IMR-90 (cell line): ENCODE measurements around the gene PCSK6. TPM values are rescaled to one million over a fixed set of nuclear protein-coding genes. Genes with fewer than 3 reads are reported as not detected.

Experiments
- ATAC-seq: fragments of 200-7000 bp; cut with Tn5 transposase; 2 replicates; pipeline ENCODE4 v1.9.1; 2020; ENCODE audit warnings: low read depth, mild to moderate bottlenecking, moderate library complexity
- BruUV-seq: library from RNA; stranded (reverse); fragments of 400-500 nt; replicated peaks from 2 replicates; lab custom pipeline; 2021; lab: Mats Ljungman, UMichigan
- CTCF ChIA-PET: fragments of 300-600 bp; formaldehyde crosslinking; extraction: SDS; loops from one replicate; lab custom pipeline; 2021; ENCODE audit warnings: antibody characterized with exemption; lab: Yijun Ruan, JAX
- POLR2A ChIA-PET: fragments of 300-600 bp; sonication (Branson Sonifier 250); formaldehyde crosslinking; loops from one replicate; lab custom pipeline; 2022; ENCODE audit warnings: antibody characterized with exemption; ENCODE audit not compliant: unreplicated experiment; lab: Charles Lee
- DNase-seq: peaks from one replicate; pipeline ENCODE4 v3.0.0; 2013
- H2AFZ ChIP-seq: replicated peaks from 2 replicates; pipeline ENCODE3; 2013; ENCODE audit warnings: low read length, mild to moderate bottlenecking; ENCODE audit not compliant: poor library complexity
- H2AK5ac ChIP-seq: 2 replicates; pipeline ENCODE4 v1.6.1; 2013; ENCODE audit warnings: low read depth, low read length, inconsistent platforms
- H2AK9ac ChIP-seq: replicated peaks from 2 replicates; pipeline ENCODE3; 2013; ENCODE audit warnings: mild to moderate bottlenecking, low read depth, low read length, moderate library complexity; ENCODE audit not compliant: poor library complexity
- H2BK120ac ChIP-seq: 2 replicates; pipeline ENCODE4 v1.6.1; 2013; ENCODE audit warnings: low read depth, low read length, inconsistent platforms
- H2BK15ac ChIP-seq: 3 replicates; pipeline ENCODE4 v1.6.1; 2013; ENCODE audit warnings: low read depth, low read length, inconsistent platforms
- H2BK20ac ChIP-seq: 2 replicates; pipeline ENCODE4 v1.6.1; 2013; ENCODE audit warnings: low read depth, mild to moderate bottlenecking, inconsistent platforms, low read length, moderate library complexity
- H2BK5ac ChIP-seq: 2 replicates; pipeline ENCODE4 v1.6.1; 2013; ENCODE audit warnings: mild to moderate bottlenecking, low read depth, low read length, inconsistent platforms; ENCODE audit not compliant: poor library complexity, severe bottlenecking
- H3K14ac ChIP-seq: replicated peaks from 2 replicates; pipeline ENCODE4 v1.6.1; 2013; ENCODE audit warnings: low read depth, low read length, inconsistent platforms
- H3K18ac ChIP-seq: 2 replicates; pipeline ENCODE4 v1.6.1; 2013; ENCODE audit warnings: low read depth, low read length, control low read depth
- H3K23ac ChIP-seq: 2 replicates; pipeline ENCODE4 v1.6.1; 2013; ENCODE audit warnings: low read depth, low read length, inconsistent platforms
- H3K27ac ChIP-seq: 2 replicates; pipeline ENCODE4 v1.5.1; 2013; ENCODE audit warnings: mild to moderate bottlenecking, control low read depth, low read length; ENCODE audit not compliant: insufficient read depth
- H3K27me3 ChIP-seq: 2 replicates; pipeline ENCODE4 v1.6.1; 2013; ENCODE audit warnings: low read length; ENCODE audit not compliant: control insufficient read depth, insufficient read depth
- H3K36me3 ChIP-seq: 2 replicates; pipeline ENCODE4 v1.6.1; 2013; ENCODE audit warnings: low read length, mixed read lengths; ENCODE audit not compliant: control insufficient read depth, insufficient read depth
- H3K4ac ChIP-seq: 2 replicates; pipeline ENCODE4 v1.6.1; 2013; ENCODE audit warnings: low read depth, low read length, inconsistent platforms
- H3K4me1 ChIP-seq: 2 replicates; pipeline ENCODE4 v1.6.1; 2013; ENCODE audit warnings: low read length, mixed read lengths; ENCODE audit not compliant: control insufficient read depth, insufficient read depth
- H3K4me2 ChIP-seq: 2 replicates; pipeline ENCODE4 v1.6.1; 2013; ENCODE audit warnings: low read depth, mild to moderate bottlenecking, control low read depth, low read length, moderate library complexity
- H3K4me3 ChIP-seq: 2 replicates; pipeline ENCODE4 v1.5.1; 2013; ENCODE audit warnings: low read depth, mild to moderate bottlenecking, control low read depth, low read length, moderate library complexity; ENCODE audit not compliant: insufficient read depth
- H3K56ac ChIP-seq: 2 replicates; pipeline ENCODE4 v1.6.1; 2013; ENCODE audit warnings: low read length, inconsistent platforms; ENCODE audit not compliant: insufficient read depth; ENCODE audit errors: extremely low read depth
- H3K79me1 ChIP-seq, 2 experiments: 2 replicates each; pipeline ENCODE4 v1.6.1; 2013; ENCODE audit warnings: low read length in 2 of 2, inconsistent platforms in 1 of 2, low read depth in 1 of 2
- H3K9ac ChIP-seq: 2 replicates; pipeline ENCODE4 v1.6.1; 2013; ENCODE audit warnings: low read depth, low read length, control low read depth
- H3K9me1 ChIP-seq: 2 replicates; pipeline ENCODE4 v1.6.1; 2013; ENCODE audit warnings: low read length, inconsistent platforms; ENCODE audit not compliant: insufficient read depth
- H3K9me3 ChIP-seq: 2 replicates; pipeline ENCODE4 v1.6.1; 2013; ENCODE audit warnings: low read length; ENCODE audit not compliant: control insufficient read depth, insufficient read depth
- H4K20me1 ChIP-seq: 2 replicates; pipeline ENCODE4 v1.6.1; 2013; ENCODE audit warnings: low read length, inconsistent platforms; ENCODE audit not compliant: insufficient read depth
- H4K5ac ChIP-seq: 2 replicates; pipeline ENCODE4 v1.6.1; 2013; ENCODE audit warnings: mild to moderate bottlenecking, low read depth, low read length, control low read depth
- H4K8ac ChIP-seq, 2 experiments: 2 replicates each; pipeline ENCODE4 v1.6.1; 2013; ENCODE audit warnings: low read depth in 2 of 2, low read length in 2 of 2, control low read depth in 1 of 2, inconsistent platforms in 1 of 2
- H4K91ac ChIP-seq: 2 replicates; pipeline ENCODE4 v1.6.1; 2013; ENCODE audit warnings: low read depth, low read length, inconsistent platforms; ENCODE audit not compliant: insufficient read depth
- BHLHE40 ChIP-seq: fragments of 150-350 bp; IDR thresholded peaks from 2 replicates; pipeline ENCODE4 v1.6.1; 2016; ENCODE audit warnings: mild to moderate bottlenecking, low read depth, low read length
- CEBPB ChIP-seq: IDR thresholded peaks from 2 replicates; pipeline ENCODE4 v1.6.1; 2012; ENCODE audit warnings: low read depth, low read length, improper control_type of control experiment
- CHD1 ChIP-seq: IDR thresholded peaks from 2 replicates; pipeline ENCODE4 v1.6.1; 2012; ENCODE audit warnings: low read depth, low read length, improper control_type of control experiment
- CTCF ChIP-seq: conservative IDR thresholded peaks from 2 replicates; pipeline ENCODE4 v1.5.1; 2012; ENCODE audit warnings: mild to moderate bottlenecking, low read depth, low read length, improper control_type of control experiment
- ELK1 ChIP-seq: fragments of 150-350 bp; IDR thresholded peaks from 2 replicates; pipeline ENCODE4 v1.6.1; 2016; ENCODE audit warnings: low read depth, mild to moderate bottlenecking, low read length, moderate library complexity, borderline replicate concordance
- FOS ChIP-seq: fragments of 150-350 bp; IDR thresholded peaks from 2 replicates; pipeline ENCODE4 v1.6.1; 2016; ENCODE audit warnings: low read depth, low read length
- MAFK ChIP-seq: IDR thresholded peaks from 2 replicates; pipeline ENCODE4 v1.6.1; 2012; ENCODE audit warnings: low read depth, low read length, improper control_type of control experiment
- MAZ ChIP-seq: IDR thresholded peaks from 2 replicates; pipeline ENCODE4 v1.6.1; 2012; ENCODE audit warnings: low read depth, mild to moderate bottlenecking, low read length, improper control_type of control experiment, moderate library complexity, borderline replicate concordance
- MXI1 ChIP-seq: IDR thresholded peaks from 2 replicates; pipeline ENCODE4 v1.6.1; 2012; ENCODE audit warnings: low read depth, mild to moderate bottlenecking, low read length, moderate library complexity, borderline replicate concordance
- NFE2L2 ChIP-seq: fragments of 150-350 bp; IDR thresholded peaks from 2 replicates; pipeline ENCODE4 v1.6.1; 2016; ENCODE audit warnings: low read depth, mild to moderate bottlenecking, low read length
- POLR2A ChIP-seq: IDR thresholded peaks from 2 replicates; pipeline ENCODE4 v1.6.1; 2012; ENCODE audit warnings: mild to moderate bottlenecking, low read depth, low read length
- RAD21 ChIP-seq: IDR thresholded peaks from 2 replicates; pipeline ENCODE4 v1.6.1; 2012; ENCODE audit warnings: low read length, improper control_type of control experiment
- RCOR1 ChIP-seq: IDR thresholded peaks from 2 replicates; pipeline ENCODE4 v1.6.1; 2012; ENCODE audit warnings: mild to moderate bottlenecking, low read length, improper control_type of control experiment; ENCODE audit not compliant: insufficient replicate concordance
- RFX5 ChIP-seq: IDR thresholded peaks from 2 replicates; pipeline ENCODE4 v1.8.0; 2012; ENCODE audit warnings: low read depth, mild to moderate bottlenecking, low read length, moderate library complexity
- SMC3 ChIP-seq: fragments of 150-350 bp; IDR thresholded peaks from 2 replicates; pipeline ENCODE4 v1.6.1; 2016; ENCODE audit warnings: low read depth, mild to moderate bottlenecking, antibody characterized with exemption, low read length, moderate library complexity
- WGBS, 2 experiments: methylation state at CpG; one replicate each; pipeline versions ENCODE4 v1.1.5 to v1.1.7; 2013; ENCODE audit warnings: missing lambda C conversion rate in 2 of 2; ENCODE audit not compliant: insufficient read length in 1 of 2; ENCODE audit errors: extremely low coverage in 2 of 2; 5-methylcytosine and 5-hydroxymethylcytosine counted together
- dilution Hi-C: fragments of 300-500 bp; cut with HindIII; formaldehyde crosslinking; loops from one replicate; pipeline ENCODE4 v1.14.3; 2018; ENCODE audit warnings: low sequenced_read_pairs; ENCODE audit not compliant: unreplicated experiment
- in situ Hi-C: fragments of 300-500 bp; cut with MboI; formaldehyde crosslinking; loops from 3 replicates; pipeline ENCODE4 v1.14.3; 2019; ENCODE audit warnings: low sequenced_read_pairs, inconsistent platforms, mixed read lengths
- intact Hi-C: fragments of 100-400 bp; cut with micrococcal nuclease; formaldehyde crosslinking; loops from 2 replicates; pipeline ENCODE4 v1.10.0; 2022
- polyA plus RNA-seq, 3 experiments: library from polyadenylated mRNA; depleted of rRNA; stranded (reverse); fragments of >200 nt; gene quantifications; 2 replicates each; pipeline ENCODE4 v1.2.3, GENCODE V29; 2012; ENCODE audit warnings: low replicate concordance in 1 of 3
- total RNA-seq: library from RNA; depleted of rRNA; stranded (reverse); fragments of >200 nt; gene quantifications from 2 replicates; pipeline ENCODE4 v1.2.3, GENCODE V29; 2012
- TF ChIP-seq, protein P1 (sequence below): fragments of 150-350 bp; IDR thresholded peaks from 2 replicates; pipeline ENCODE4 v1.6.1; 2017; ENCODE audit warnings: mild to moderate bottlenecking, antibody characterized with exemption, low read length, low read depth

Gene PCSK6
- total and polyA plus RNA-seq, 2 of the 4 experiments (the other 2 are of a cell fraction) = not detected

DNA sequence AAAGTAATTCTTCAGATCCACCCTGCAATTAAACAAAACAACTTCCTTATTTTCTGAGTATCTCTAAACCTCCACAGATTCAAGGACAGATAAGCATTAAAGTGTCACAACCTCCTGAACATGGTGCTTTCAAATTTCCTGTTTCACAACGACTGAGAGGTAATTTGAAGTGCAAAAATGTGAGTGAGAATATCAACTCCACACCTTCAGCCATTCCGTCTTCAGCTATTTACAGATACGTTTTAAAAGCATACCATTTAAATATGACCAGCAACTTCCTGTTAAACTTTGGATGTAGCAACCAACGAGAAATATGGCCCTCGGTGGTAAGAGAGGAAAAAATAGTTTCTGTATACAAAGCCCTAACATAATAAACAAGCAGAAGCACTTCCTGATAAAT, 32.1 kb upstream of the PCSK6 start:
- H3K14ac ChIP-seq = no peak overlapping the region
- dilution Hi-C loops = no loop called here
- no peak overlapping the region for H3K56ac ChIP-seq
- no peak overlapping the region for H3K4ac ChIP-seq
- BruUV-seq = no TSS peak
- H2AK9ac ChIP-seq = no peak overlapping the region
- TF ChIP-seq SMC3 (no peak), RFX5 (no peak), CHD1 (no peak), MAZ (no peak), CEBPB (no peak), FOS (no peak), MXI1 (no peak), NFE2L2 (no peak), POLR2A (no peak), BHLHE40 (no peak), ELK1 (no peak), RAD21 (no peak), MAFK (no peak), RCOR1 (no peak), CTCF (no peak)
- TF ChIP-seq, protein P1, sequence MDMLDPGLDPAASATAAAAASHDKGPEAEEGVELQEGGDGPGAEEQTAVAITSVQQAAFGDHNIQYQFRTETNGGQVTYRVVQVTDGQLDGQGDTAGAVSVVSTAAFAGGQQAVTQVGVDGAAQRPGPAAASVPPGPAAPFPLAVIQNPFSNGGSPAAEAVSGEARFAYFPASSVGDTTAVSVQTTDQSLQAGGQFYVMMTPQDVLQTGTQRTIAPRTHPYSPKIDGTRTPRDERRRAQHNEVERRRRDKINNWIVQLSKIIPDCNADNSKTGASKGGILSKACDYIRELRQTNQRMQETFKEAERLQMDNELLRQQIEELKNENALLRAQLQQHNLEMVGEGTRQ = no peak
- peaks cover 20% of the 10 kb centered on the region for H3K27me3 ChIP-seq
- ATAC-seq = no peak
- ChIA-PET POLR2A (no interaction called here), CTCF (no interaction called here)
- no peaks in the 10 kb centered on the region for H3K36me3 ChIP-seq
- DNase-seq = no peak
- no peak overlapping the region for H2BK5ac ChIP-seq
- no peak overlapping the region for H2BK120ac ChIP-seq
- intact Hi-C loops = no loop called here
- no peak overlapping the region for H2BK15ac ChIP-seq
- H3K4me2 ChIP-seq = no peak overlapping the region
- no peak overlapping the region for H4K5ac ChIP-seq
- H2AFZ ChIP-seq = no peak overlapping the region
- H3K79me1 ChIP-seq = no peaks in the 10 kb centered on the region
- no CpG with 5 or more reads among the region's 5 CpGs for WGBS, 2 experiments
- H2AK5ac ChIP-seq = no peak overlapping the region
- H4K20me1 ChIP-seq = no peaks in the 10 kb centered on the region
- H3K9me1 ChIP-seq = no peaks in the 10 kb centered on the region
- no peaks in the 10 kb centered on the region; the same call in 1 of the 2 replicates for H3K9me3 ChIP-seq
- H3K9ac ChIP-seq = no peak overlapping the region
- no peak overlapping the region for H2BK20ac ChIP-seq
- H3K4me1 ChIP-seq = no peaks in the 10 kb centered on the region
- in situ Hi-C loops = no loop called here
- H3K4me3 ChIP-seq = no peak overlapping the region
- H3K18ac ChIP-seq = no peak overlapping the region
- H4K91ac ChIP-seq = no peak overlapping the region
- no peak overlapping the region for H4K8ac ChIP-seq
- no peak overlapping the region for H3K27ac ChIP-seq
- no peak overlapping the region for H3K23ac ChIP-seq
